Measurements from ENCODE around the gene WNT3A.

The WNT3A gene

GRCh38 chr1:228109073-228109961, 102.5 kb downstream of the WNT3A start, which contains the start of gene MRPL55 (continued):
- TF ChIP-seq ZSCAN23 (tag by site-specific recombination; IDR thresholded peaks at IDR 0.05): peak; percentile 89; the same call in 1 of the 2 replicates
- no peak for TF ChIP-seq ZNF670 (tag by site-specific recombination; IDR thresholded peaks at IDR 0.05; ENCODE audit: low read depth)
- TF ChIP-seq REST (tag by site-specific recombination; IDR thresholded peaks at IDR 0.05): peak; percentile 47; the same call in 1 of the 2 replicates
- TF ChIP-seq ZNF610 (tag by site-specific recombination; IDR thresholded peaks at IDR 0.05; ENCODE audit: borderline replicate concordance): 0 out of 2 replicates have a peak, but pooled peaks have one; percentile 54
- TF ChIP-seq ZNF747 (tag by site-specific recombination; IDR thresholded peaks at IDR 0.05): no peak
- TF ChIP-seq ZNF2 (tag by site-specific recombination; IDR thresholded peaks at IDR 0.05): peak; percentile 86
- TF ChIP-seq ZBTB1 (tag by site-specific recombination; IDR thresholded peaks at IDR 0.05): no peak
- no peak for TF ChIP-seq ZNF510 (tag by site-specific recombination; IDR thresholded peaks at IDR 0.05; ENCODE audit: insufficient replicate concordance)
- TF ChIP-seq PRDM4 (tag by site-specific recombination; IDR thresholded peaks at IDR 0.05): no peak
- TF ChIP-seq ZNF76 (tag by site-specific recombination; IDR thresholded peaks at IDR 0.05; ENCODE audit: borderline replicate concordance, low read depth): peak; percentile 79; the same call in 1 of the 2 replicates
- TF ChIP-seq FEZF1 (tag by site-specific recombination; IDR thresholded peaks at IDR 0.05): peak; percentile 81
- TF ChIP-seq ZNF148 (tag by site-specific recombination; IDR thresholded peaks at IDR 0.05; ENCODE audit: borderline replicate concordance): 0 out of 2 replicates have a peak, but pooled peaks have one; percentile 46
- TF ChIP-seq ZNF202 (tag by site-specific recombination; IDR thresholded peaks at IDR 0.05; ENCODE audit: borderline replicate concordance): no peak
- TF ChIP-seq ZSCAN18 (tag by site-specific recombination; IDR thresholded peaks at IDR 0.05): no peak
- 0 out of 2 replicates have a peak, but pooled peaks have one; percentile 42 for TF ChIP-seq ZNF623 (tag by site-specific recombination; IDR thresholded peaks at IDR 0.05)
- peak; percentile 92 for TF ChIP-seq HOXC10 (CRISPR knock-in tag; IDR thresholded peaks at IDR 0.05)
- TF ChIP-seq ZNF19 (tag by site-specific recombination; IDR thresholded peaks at IDR 0.05; ENCODE audit: low read depth): no peak
- TF ChIP-seq ZNF560 (tag by site-specific recombination; IDR thresholded peaks at IDR 0.05; ENCODE audit: borderline replicate concordance): no peak
- TF ChIP-seq HOXA7 (CRISPR knock-in tag; IDR thresholded peaks at IDR 0.05; ENCODE audit: borderline replicate concordance): no peak
- TF ChIP-seq KLF9 (tag by site-specific recombination; IDR thresholded peaks at IDR 0.05; ENCODE audit: low read depth): peak; percentile 96
- TF ChIP-seq ZNF16 (tag by site-specific recombination; IDR thresholded peaks at IDR 0.05; ENCODE audit: low read depth): no peak
- TF ChIP-seq ZNF624 (tag by site-specific recombination; IDR thresholded peaks at IDR 0.05): no peak
- TF ChIP-seq ZNF155 (tag by site-specific recombination; IDR thresholded peaks at IDR 0.05): no peak
- TF ChIP-seq GLI2 (tag by site-specific recombination; IDR thresholded peaks at IDR 0.05; ENCODE audit: borderline replicate concordance, low read depth): no peak
- TF ChIP-seq ZNF184 (tag by site-specific recombination; IDR thresholded peaks at IDR 0.05): no peak
- peak; percentile 47; the same call in 1 of the 2 replicates for TF ChIP-seq SCRT2 (tag by site-specific recombination; IDR thresholded peaks at IDR 0.05)
- TF ChIP-seq ZNF639 (tag by site-specific recombination; IDR thresholded peaks at IDR 0.05): peak; percentile 88
- peak; percentile 94 for TF ChIP-seq ZEB2 (tag by site-specific recombination; IDR thresholded peaks at IDR 0.05)
